GDM1 (cell line): ENCODE results near the gene SLC13A2.

Experiments
- DNase-seq: peaks from one replicate; lab custom pipeline; 2025; lab: John Stamatoyannopoulos, UW

SLC13A2 gene

DNA sequence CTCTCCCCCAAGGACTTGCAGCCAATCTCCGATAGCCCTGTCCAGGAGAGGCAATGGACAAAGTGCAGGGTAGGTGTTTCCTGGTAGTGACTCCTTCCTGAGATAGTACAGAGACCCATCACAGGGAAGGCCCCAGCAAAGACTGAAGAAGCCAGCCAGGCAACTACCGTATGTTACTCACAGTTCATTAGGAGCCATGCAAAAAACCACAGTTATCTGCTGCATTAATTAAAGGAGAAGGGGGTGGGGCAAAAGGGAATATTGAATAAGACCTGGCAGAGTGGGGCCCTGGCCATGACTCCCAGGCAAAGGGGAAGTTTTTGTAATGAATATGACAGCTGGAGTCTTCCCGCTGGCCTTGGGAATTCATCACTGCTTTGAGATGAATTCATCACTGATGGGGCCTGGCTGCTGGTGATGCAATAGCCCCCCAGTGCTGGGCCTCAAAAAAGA, 2.5 kb upstream of the SLC13A2 start:
- no peak for DNase-seq

- no peak for DNase-seq
These were observed 1.7 kb upstream of the SLC13A2 start for GRCh38 chr17:28471531-28472342.

DNA sequence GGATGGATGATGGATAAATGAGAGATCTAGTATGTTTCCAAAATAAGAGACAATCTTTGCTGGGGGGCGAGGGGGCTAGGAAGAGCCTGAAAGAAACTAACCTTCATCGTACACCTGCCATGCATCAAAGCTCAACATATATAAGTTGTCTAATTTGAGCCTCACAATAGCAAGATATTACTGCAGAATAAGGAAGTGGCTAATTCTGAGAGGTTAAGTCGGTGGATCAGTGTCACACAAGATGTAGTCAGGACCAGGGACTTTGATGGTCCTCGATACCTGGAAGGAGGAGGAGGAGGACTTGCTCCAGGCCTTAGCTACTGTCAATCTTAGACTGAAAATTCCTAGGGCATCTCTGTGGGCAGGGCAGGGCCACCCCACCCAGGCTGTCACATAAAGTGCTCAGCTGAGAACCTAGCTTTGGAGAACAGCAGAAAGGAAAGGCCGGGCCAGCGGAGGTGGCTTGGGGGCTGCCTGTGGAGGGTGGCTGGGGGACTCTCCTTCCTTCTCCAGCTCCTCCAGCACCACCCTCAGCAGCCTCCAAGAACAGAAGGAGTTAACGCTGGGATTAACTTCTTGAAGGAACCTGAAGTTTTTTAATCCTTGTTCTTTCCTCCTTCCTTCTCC, 460 bp upstream of the SLC13A2 start:
- DNase-seq: no peak

GRCh38 chr17:28474111-28474531, 677 bp downstream of the SLC13A2 start:
- DNase-seq: no peak

DNA sequence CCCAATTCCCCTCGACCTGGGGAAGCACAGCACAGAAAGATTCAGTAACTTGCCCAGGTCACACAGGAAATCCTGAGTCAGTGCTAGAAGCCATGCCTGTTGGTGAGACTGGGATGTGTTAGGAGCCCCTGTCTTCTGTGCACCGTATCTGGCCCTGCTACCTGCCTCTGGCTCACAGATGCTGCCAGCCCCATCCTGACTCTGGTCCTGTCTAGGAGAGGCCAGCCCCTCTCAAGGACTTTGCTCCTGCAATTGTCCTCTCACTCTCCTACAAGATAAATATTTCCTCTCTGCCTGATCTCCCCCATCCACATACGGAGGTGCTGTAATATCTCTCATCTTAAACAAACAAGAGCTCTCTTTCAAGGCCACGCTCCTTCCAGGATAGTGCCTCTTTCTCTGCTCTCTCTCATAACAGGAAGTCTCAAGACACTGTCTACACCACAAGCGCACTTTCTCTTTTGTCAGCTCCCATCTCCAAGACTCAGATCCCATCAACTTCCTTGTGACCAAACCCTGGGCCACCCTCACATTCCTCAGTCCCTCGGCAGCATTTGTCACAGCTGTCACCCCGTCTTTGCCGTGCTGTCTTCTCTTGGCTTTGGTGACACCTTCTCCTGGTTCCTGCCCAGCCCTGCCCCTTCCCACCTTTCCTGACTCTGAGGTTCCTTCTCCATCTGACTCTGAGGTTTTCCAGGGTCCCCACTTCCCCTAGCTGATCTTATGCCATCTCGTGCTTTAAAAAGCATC, 1.9 kb downstream of the SLC13A2 start:
- no peak for DNase-seq

DNA sequence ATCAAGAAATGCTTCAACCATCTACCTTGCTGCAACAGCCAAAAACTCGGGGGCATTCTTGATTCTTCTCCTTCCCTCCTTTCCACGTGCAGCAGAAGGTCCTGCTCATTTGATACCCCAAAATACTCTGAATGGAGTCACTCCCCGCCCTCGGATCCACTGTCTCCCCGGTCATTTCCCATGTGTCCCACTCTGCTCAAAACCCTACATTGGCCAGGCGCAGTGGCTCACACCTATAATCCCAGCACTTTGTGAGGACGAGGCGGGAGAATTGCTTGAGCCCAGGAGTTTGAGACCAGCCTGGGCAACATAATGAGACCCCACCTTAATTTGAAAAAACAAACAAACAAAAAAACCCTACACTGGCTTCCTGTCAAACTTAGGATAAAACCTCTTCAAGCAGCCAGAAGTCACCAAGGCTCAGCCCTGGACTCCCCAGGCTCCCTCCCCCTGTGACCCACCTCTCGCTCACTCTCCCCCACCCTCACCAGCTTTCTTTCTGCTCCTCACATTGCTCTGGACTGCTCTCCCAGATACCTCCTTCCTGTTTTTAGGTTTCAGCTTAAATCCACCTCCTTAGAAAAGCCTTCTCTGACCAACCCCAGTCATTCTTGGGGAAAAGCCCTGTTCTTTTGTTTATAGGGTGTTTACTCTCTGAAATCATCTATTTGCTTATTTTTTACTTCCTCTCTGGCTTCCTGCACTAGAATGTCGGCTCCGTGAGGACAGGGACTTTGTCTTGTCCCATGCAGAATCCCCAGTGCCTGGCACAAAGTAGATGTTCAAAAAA, 2.8 kb downstream of the SLC13A2 start:
- no peak for DNase-seq

GRCh38 chr17:28477928-28478327, 4.5 kb downstream of the SLC13A2 start:
- no peak for DNase-seq

GRCh38 chr17:28478712-28479615, 5.5 kb downstream of the SLC13A2 start:
- no peak for DNase-seq

- no peak for DNase-seq
These were observed 6.8 kb downstream of the SLC13A2 start for GRCh38 chr17:28480278-28480677.

- no peak for DNase-seq
These were observed 7.5 kb downstream of the SLC13A2 start for GRCh38 chr17:28480799-28481571.

- no peak for DNase-seq
These were observed 9.2 kb downstream of the SLC13A2 start for GRCh38 chr17:28482551-28483199.

GRCh38 chr17:28484296-28484695, 10.9 kb downstream of the SLC13A2 start:
- peak; percentile 48 for DNase-seq

DNA sequence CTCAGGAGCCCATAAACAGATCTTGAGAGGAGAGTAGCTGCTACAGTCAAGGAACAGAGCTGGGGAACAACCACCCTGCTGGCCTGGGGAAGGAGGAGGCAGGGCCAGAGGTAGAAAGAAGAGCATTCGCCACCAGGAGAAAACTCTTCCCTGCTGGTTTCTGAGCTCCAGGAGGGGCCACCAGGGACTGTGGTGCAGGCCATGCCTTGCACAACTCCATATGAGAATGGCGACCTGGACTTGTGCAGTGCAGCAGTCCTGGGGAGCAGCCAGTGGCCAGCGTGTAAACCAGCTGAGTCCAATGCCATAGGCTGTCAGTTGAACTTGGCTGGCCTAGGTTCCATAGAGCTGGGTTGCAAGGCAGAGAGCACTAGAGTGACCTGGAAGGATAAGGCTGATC, 11.6 kb downstream of the SLC13A2 start:
- DNase-seq: no peak

DNA sequence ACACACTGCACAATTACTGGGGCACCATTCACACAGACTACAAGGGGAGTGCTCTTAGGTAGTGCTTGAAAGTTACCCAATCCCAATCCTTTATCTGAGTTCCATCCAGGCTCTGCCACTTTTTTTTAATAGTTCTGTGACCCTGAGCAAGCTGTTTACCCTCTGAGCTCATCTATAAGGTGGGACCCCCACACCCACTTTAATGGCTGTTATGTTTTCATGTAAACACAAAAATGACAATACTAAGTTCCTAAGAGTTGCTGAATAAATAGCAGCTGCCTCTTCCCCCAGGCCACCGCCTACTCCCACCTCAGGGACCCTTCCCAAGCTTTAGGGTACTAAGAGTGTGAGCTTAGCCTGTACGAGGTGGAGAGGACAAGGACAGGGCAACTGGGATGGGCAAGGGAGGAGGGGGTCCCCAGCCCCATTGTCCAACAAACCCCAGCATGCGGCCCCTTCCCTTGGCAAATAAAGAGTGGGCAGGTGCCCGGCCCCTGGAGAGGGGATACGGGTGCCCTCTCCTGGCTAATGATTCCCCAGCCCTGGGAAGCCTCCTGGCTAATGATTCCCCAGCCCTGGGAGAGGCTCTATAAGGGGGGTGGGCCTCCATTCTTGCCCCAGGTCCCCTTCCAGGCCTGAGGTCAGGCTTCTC, 14.6 kb downstream of the SLC13A2 start:
- no peak for DNase-seq

DNA sequence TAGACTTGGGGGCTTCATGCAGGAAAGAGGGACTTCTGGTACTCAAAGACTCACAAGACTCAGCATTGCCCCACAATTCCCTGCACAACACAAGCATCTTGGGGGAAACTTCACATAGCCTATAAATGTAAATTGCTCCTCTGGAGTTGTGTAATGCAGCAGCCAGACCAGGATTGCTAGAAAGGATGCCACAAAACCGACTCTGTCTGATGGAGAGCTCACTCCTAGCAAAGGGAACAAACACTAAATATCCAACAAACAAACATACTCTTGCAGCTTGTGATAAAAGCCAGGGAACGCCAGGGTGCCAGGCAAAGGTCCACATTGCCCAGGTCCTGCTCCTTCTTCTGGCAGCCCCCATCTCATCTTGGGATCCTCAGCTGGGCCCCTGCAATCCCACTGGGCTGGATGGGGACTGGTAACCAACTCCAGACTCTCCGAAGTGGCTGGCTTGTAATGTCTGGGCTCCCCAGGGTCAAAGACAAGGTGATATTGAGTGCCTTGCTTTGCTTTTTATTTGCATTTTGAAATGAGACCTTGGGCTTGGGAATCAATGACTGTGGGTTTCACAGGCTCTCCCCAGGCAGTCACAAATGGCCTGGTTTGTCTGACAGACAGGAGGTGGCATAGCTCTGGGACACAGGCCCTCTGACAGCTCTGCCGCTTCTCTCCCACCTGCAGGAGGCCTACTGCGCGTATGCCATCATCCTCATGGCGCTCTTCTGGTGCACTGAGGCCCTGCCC, 15.3 kb downstream of the SLC13A2 start:
- no peak for DNase-seq

DNA sequence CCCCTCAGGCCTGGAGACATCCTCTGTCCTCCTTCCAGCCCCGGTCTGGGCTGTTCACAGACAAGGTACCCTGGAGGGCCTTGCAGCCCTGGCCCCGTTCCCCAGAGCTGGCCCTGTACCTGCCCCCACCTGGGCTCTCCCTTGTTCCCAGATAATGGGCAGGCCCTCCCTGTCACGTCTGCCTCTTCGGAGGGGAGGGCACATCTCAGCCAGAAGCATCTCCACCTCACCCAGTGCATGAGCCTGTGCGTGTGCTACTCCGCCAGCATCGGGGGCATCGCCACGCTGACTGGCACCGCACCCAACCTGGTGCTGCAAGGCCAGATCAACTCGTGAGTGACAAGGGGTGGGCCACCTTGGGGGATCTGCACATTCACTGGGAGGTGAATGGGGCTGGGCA, 17.8 kb downstream of the SLC13A2 start:
- DNase-seq: no peak

DNA sequence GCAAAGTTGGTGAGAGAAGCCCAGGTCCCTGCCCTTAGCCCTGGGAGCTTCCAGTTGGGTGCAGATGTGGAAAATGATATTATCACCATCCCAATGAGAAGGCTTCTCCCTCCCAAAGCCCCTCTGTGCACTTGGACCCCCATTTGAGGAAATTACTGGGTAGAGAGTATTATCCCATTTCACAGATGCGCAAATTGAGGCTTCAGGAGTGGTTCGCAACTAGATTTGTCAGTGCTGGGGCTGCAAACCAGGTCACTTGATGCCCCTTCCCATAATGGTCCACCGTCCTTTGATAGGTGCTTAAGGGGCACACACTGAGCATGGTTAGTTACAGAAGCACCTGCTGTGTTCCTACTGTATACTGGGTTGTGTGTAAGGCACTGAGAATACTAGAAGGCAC, 18.4 kb downstream of the SLC13A2 start:
- DNase-seq: no peak
